GM12892 (cell line): ENCODE data around the gene EPB41L1.

Experiments
- POLR2A ChIP-seq: IDR thresholded peaks from 2 replicates; pipeline ENCODE4 v1.6.1; 2011; ENCODE audit warnings: low read depth, low read length, control low read depth
- TAF1 ChIP-seq: IDR thresholded peaks from 2 replicates; pipeline ENCODE4 v1.6.1; 2011; ENCODE audit warnings: low read depth, mild to moderate bottlenecking, control low read depth, low read length, borderline replicate concordance

GRCh38 chr20:36106606-36107005 is 47.9 kb upstream of the EPB41L1 start:
- no peak for TF ChIP-seq POLR2A
- no peak for TF ChIP-seq TAF1
